GM10266 (cell line): ENCODE data around the gene DFFB.

Experiments
- DNase-seq: peaks from one replicate; pipeline ENCODE4 v3.0.0; 2012; ENCODE audit errors: extremely low spot score
- CTCF ChIP-seq: IDR thresholded peaks from 2 replicates; pipeline ENCODE4 v1.5.1; 2012; ENCODE audit warnings: mild to moderate bottlenecking, low read depth; ENCODE audit not compliant: control insufficient read depth, insufficient read depth; ENCODE audit errors: missing control alignments

Gene DFFB

GRCh38 chr1:3869751-3870301 lies 12.6 kb downstream of the DFFB start:
- no peak for DNase-seq
- TF ChIP-seq CTCF = no peak

- no peak for TF ChIP-seq CTCF
- DNase-seq = no peak
Observed at GRCh38 chr1:3871451-3871805, 14.2 kb downstream of the DFFB start.

- no peak for TF ChIP-seq CTCF
Observed at GRCh38 chr1:3872546-3872945, 15.3 kb downstream of the DFFB start.

GRCh38 chr1:3874736-3875135 lies 17.5 kb downstream of the DFFB start:
- DNase-seq = no peak
- TF ChIP-seq CTCF = no peak

More at GRCh38 chr1:3872546-3872945, 15.3 kb downstream of the DFFB start:
- no peak for DNase-seq

GRCh38 chr1:3876716-3877115 lies 19.4 kb downstream of the DFFB start:
- DNase-seq = no peak
- TF ChIP-seq CTCF = no peak

- DNase-seq = no peak
- TF ChIP-seq CTCF = no peak
Observed at GRCh38 chr1:3879099-3879498, 21.8 kb downstream of the DFFB start.

GRCh38 chr1:3879787-3880428 lies 22.6 kb downstream of the DFFB start:
- TF ChIP-seq CTCF = no peak
- DNase-seq = no peak
